A673 (cell line): ENCODE measurements around the gene OTOGL.

Source experiments
- EZH2 ChIP-seq: fragments of 200-600 bp; sonication (generic); IDR thresholded peaks from 2 replicates; pipeline ENCODE4 v1.6.1; 2017; ENCODE audit warnings: borderline replicate concordance, low read depth, mild to moderate bottlenecking, mixed read lengths, antibody characterized with exemption, low read length; ENCODE audit not compliant: poor library complexity, severe bottlenecking
- TF ChIP-seq, protein P1 (sequence below): fragments of 300-800, 200-600 bp; sonication (generic); conservative IDR thresholded peaks from 2 replicates; pipeline ENCODE4 v1.5.1; 2017; ENCODE audit warnings: low read depth, mild to moderate bottlenecking, antibody characterized with exemption, low read length, moderate library complexity, mixed read lengths

DNA sequence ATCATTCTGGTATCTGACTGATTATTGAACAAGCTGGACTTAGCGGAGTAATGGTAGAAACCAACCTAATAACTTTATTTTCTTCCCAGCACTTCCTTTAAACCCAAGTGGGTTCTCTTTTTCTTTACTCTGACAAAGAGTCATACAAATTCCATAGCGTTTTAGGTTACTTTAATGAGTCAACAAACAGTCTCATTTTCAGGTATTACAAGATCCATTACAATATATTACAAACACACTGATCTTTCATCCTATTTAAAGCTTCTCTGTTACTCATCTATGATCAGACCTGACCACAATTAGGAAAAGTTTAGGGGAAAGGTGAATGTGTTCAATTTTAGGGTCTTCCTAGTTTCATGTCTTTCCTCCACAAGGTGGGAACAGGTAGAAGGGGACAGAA is 305.3 kb downstream of the OTOGL start:
- TF ChIP-seq, protein P1, sequence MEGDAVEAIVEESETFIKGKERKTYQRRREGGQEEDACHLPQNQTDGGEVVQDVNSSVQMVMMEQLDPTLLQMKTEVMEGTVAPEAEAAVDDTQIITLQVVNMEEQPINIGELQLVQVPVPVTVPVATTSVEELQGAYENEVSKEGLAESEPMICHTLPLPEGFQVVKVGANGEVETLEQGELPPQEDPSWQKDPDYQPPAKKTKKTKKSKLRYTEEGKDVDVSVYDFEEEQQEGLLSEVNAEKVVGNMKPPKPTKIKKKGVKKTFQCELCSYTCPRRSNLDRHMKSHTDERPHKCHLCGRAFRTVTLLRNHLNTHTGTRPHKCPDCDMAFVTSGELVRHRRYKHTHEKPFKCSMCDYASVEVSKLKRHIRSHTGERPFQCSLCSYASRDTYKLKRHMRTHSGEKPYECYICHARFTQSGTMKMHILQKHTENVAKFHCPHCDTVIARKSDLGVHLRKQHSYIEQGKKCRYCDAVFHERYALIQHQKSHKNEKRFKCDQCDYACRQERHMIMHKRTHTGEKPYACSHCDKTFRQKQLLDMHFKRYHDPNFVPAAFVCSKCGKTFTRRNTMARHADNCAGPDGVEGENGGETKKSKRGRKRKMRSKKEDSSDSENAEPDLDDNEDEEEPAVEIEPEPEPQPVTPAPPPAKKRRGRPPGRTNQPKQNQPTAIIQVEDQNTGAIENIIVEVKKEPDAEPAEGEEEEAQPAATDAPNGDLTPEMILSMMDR: no peak
- TF ChIP-seq EZH2: no peak
